ENCODE measurements around the gene TSPYL2. TPM values are rescaled to one million over a fixed set of nuclear protein-coding genes. Genes with fewer than 3 reads are reported as not detected.

TSPYL2 gene
- total RNA-seq, 1 donor from 2014 or later = 3.2 TPM

DNA sequence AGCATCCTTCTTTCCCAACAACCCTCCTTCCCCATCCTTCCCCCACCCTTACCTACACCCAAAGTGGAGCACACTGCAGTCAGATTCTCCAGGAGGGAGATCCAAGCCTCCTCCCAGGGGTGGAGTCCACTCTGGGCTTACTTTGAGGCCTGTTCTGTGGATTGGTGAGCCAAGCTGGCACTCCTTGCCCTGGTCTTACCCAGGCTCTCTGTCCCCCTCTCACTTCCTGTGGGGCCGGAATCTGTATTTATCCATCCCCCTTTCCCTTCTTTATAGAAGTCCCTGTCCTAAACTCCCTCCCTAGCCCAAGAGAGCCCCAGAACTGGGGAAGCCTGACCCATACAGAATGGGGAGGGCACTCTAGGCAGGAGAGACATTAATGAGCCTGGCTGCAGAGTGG lies 3.2 kb upstream of the TSPYL2 start:
- DNase-seq (ENCODE audit: low read depth) = no peak
- no peak for TF ChIP-seq CTCF (conservative IDR thresholded peaks at IDR 0.05; ENCODE audit: low read depth, low read length)
- H3K4me3 ChIP-seq (ENCODE audit: low read depth, low read length) = no peak overlapping the region

DNA sequence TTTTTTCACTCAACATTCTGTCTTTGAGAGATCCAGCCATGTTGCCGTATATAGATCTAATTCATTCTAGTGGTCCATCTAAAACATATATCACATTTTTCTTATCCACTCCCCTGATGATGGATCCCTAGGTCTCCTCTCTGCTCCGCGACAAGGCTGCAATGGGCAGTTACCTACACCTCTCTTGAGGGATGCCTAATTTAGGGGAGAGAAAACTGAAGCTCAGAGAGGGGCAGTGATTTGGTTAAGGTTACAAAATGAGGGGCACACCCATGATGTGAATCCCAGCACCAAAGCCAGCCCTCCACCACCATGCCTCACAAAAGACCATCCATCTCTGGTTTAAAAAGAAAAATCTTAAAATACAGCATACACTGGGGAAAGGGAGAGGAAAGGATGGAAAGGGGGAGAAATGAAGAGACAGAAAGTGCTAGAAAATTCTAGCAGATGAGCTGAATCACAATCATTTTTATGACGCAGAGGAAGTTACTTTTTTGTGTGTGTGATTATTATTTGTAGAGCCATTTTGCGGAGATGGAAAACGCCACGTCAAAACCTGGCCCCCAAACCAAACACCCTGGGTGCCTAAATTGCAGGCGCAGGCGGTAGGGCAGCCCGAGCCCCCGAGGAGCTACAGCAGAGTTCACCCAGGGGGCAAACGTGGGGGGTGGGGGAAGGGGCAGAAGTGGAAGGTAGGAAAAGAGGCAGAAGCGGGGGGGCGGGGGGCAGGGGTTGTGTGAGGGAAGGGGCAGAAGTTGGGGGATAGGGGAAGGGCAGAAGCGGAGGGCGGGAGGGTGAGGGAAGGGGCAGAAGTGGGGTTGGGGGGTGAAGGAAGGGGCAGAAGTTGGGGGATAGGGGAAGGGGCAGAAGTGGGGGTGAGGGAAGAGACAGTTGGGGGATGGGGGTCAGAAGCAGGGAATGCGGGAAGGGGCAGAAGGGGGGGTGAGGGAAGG lies 1.3 kb upstream of the TSPYL2 start:
- no peak for DNase-seq (ENCODE audit: low read depth)
- TF ChIP-seq CTCF (conservative IDR thresholded peaks at IDR 0.05; ENCODE audit: low read depth, low read length) = no peak
- H3K4me3 ChIP-seq (ENCODE audit: low read depth, low read length) = no peak overlapping the region

GRCh38 chrX:53082773-53083616 lies 828 bp downstream of the TSPYL2 start:
- no peak for TF ChIP-seq CTCF (conservative IDR thresholded peaks at IDR 0.05; ENCODE audit: low read depth, low read length)
- H3K4me3 ChIP-seq (ENCODE audit: low read depth, low read length) = peak overlapping the region; percentile 65
- no peak for DNase-seq (ENCODE audit: low read depth)

DNA sequence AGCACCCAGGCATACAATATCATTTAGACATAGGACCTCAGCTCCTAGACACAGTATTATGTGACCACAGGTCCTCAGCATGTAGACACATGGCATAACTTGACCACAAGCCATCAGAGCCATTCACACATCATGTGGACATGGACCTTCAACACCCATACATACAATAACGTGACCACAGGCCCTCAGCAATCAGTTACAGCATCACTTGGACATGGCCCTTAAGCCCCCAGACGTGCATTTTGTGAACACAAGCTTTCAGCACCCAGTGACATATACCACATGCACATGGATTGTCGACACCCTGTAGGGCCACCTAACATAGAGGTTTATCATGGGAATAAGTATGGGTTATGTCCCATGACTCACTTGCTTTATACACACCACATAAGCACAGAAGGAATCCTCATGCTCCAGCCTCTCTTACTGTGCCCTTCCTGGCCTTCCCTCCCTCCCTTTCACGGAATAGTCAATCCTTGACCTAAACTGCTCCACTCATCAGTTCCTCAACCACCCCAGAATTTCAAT lies 1.9 kb downstream of the TSPYL2 start:
- DNase-seq (ENCODE audit: low read depth) = no peak
- H3K4me3 ChIP-seq (ENCODE audit: low read depth, low read length) = no peak overlapping the region
- no peak for TF ChIP-seq CTCF (conservative IDR thresholded peaks at IDR 0.05; ENCODE audit: low read depth, low read length)

DNA sequence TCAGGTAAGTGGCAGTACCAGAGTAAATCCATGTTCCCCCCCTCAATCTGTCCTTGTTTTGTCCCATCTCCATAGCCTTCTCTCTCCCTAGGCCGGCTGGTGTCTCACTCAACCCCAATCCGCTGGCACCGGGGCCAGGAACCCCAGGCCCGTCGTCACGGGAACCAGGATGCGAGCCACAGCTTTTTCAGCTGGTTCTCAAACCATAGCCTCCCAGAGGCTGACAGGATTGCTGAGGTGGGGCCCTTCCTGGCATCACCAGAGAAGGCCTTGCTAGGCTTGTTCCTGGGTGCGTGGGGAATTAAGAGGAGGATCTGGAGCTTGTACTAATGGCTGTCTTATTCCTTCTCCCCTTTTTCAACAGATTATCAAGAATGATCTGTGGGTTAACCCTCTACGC lies 2.7 kb downstream of the TSPYL2 start:
- no peak overlapping the region for H3K4me3 ChIP-seq (ENCODE audit: low read depth, low read length)
- DNase-seq (ENCODE audit: low read depth) = no peak
- no peak for TF ChIP-seq CTCF (conservative IDR thresholded peaks at IDR 0.05; ENCODE audit: low read depth, low read length)

GRCh38 chrX:53085661-53086229 lies 3.6 kb downstream of the TSPYL2 start:
- no peak for DNase-seq (ENCODE audit: low read depth)
- H3K4me3 ChIP-seq (ENCODE audit: low read depth, low read length) = no peak overlapping the region
- no peak for TF ChIP-seq CTCF (conservative IDR thresholded peaks at IDR 0.05; ENCODE audit: low read depth, low read length)
